GM19240 (cell line): ENCODE data around the gene JMJD6.
"Not testable (repeated sequence)": the region's sequence is repeated elsewhere in the genome, so short reads cannot be mapped to it uniquely, and the experiment has no call there.

Source experiments
- DNase-seq: peaks from one replicate; pipeline ENCODE4 v3.0.0; 2011; ENCODE audit warnings: low spot score; ENCODE audit not compliant: insufficient read length

The JMJD6 gene

GRCh38 chr17:76726231-76726775 is at the start of gene JMJD6:
Gene JMJD6, minus strand, starts transcription at chr17:76726606. Its CDS starts 131 bp downstream, at chr17:76726475.
- peak; percentile 74 for DNase-seq

- DNase-seq: no peak
These were observed 48.7 kb upstream of the JMJD6 start for GRCh38 chr17:76775021-76775600.

GRCh38 chr17:76772842-76773525 is 46.6 kb upstream of the JMJD6 start:
- no peak for DNase-seq

- DNase-seq: no peak
These were observed 32.2 kb upstream of the JMJD6 start for GRCh38 chr17:76758570-76758969.

GRCh38 chr17:76757256-76757655 is 30.9 kb upstream of the JMJD6 start:
- no peak for DNase-seq

- DNase-seq: no peak
These were observed 28.9 kb upstream of the JMJD6 start for GRCh38 chr17:76755285-76755684.

- no peak for DNase-seq
These were observed 26.9 kb upstream of the JMJD6 start for GRCh38 chr17:76753061-76753961.

- no peak for DNase-seq
These were observed 25.6 kb upstream of the JMJD6 start for GRCh38 chr17:76752006-76752405.

GRCh38 chr17:76751416-76751993 is 25.1 kb upstream of the JMJD6 start:
- no peak for DNase-seq

- no peak for DNase-seq
These were observed 22.3 kb upstream of the JMJD6 start for GRCh38 chr17:76748657-76749056.

GRCh38 chr17:76747716-76748363 is 21.4 kb upstream of the JMJD6 start:
- no peak for DNase-seq

- not testable (repeated sequence) for DNase-seq
These were observed 19.4 kb upstream of the JMJD6 start for GRCh38 chr17:76745785-76746184.

GRCh38 chr17:76744747-76745146 is 18.3 kb upstream of the JMJD6 start:
- no peak for DNase-seq

GRCh38 chr17:76742958-76743357 is 16.6 kb upstream of the JMJD6 start:
- no peak for DNase-seq

- no peak for DNase-seq
These were observed 14.1 kb upstream of the JMJD6 start for GRCh38 chr17:76740329-76741118.

GRCh38 chr17:76739568-76740115 is 13.2 kb upstream of the JMJD6 start:
- DNase-seq: not testable (repeated sequence)

- DNase-seq: no peak
These were observed 12.1 kb upstream of the JMJD6 start for GRCh38 chr17:76738468-76738850.

- DNase-seq: peak; percentile 86
These were observed 11.5 kb upstream of the JMJD6 start, which contains the start of gene MFSD11 for GRCh38 chr17:76737676-76738467. Gene MFSD11, plus strand, starts transcription at chr17:76738119. Its CDS starts 234 bp downstream, at chr17:76738353.

GRCh38 chr17:76737082-76737675 is 10.8 kb upstream of the JMJD6 start, which contains the start of gene SRSF2:
Gene SRSF2, minus strand, starts transcription at chr17:76737331. Its CDS starts 171 bp downstream, at chr17:76737160.
- peak; percentile 61 for DNase-seq
